GM18505 (cell line): ENCODE data around the gene FZD2.
"Not testable (repeated sequence)": the region's sequence is repeated elsewhere in the genome, so short reads cannot be mapped to it uniquely, and the experiment has no call there.

Experiments
- ATAC-seq: cut with Tn5 transposase; IDR thresholded peaks from one replicate; pipeline ENCODE4 v1.9.1; 2021; ENCODE audit not compliant: unreplicated experiment
- POLR2A ChIP-seq: IDR thresholded peaks from 4 replicates; pipeline ENCODE4 v1.6.1; 2011; ENCODE audit warnings: borderline replicate concordance; ENCODE audit not compliant: insufficient read depth, insufficient read length; ENCODE audit errors: extremely low read depth

Gene FZD2

GRCh38 chr17:44581868-44582267, 24.6 kb downstream of the FZD2 start:
- no peak for TF ChIP-seq POLR2A
- no peak for ATAC-seq

- TF ChIP-seq POLR2A: no peak
- ATAC-seq: no peak
These were observed 27.2 kb downstream of the FZD2 start for GRCh38 chr17:44584443-44584842.

GRCh38 chr17:44585315-44585714, 28.0 kb downstream of the FZD2 start:
- no peak for ATAC-seq
- no peak for TF ChIP-seq POLR2A

- no peak for TF ChIP-seq POLR2A
- no peak for ATAC-seq
These were observed 30.1 kb downstream of the FZD2 start for GRCh38 chr17:44587339-44587738.

GRCh38 chr17:44589316-44590071, 32.2 kb downstream of the FZD2 start:
- no peak for ATAC-seq
- no peak for TF ChIP-seq POLR2A

- ATAC-seq: not testable (repeated sequence)
These were observed 32.8 kb downstream of the FZD2 start for GRCh38 chr17:44590072-44590462.

- ATAC-seq: not testable (repeated sequence)
These were observed 33.5 kb downstream of the FZD2 start for GRCh38 chr17:44590762-44591161.

GRCh38 chr17:44591206-44591605, 33.9 kb downstream of the FZD2 start:
- TF ChIP-seq POLR2A: no peak
- no peak for ATAC-seq

GRCh38 chr17:44593156-44593555, 35.9 kb downstream of the FZD2 start:
- no peak for TF ChIP-seq POLR2A
- ATAC-seq: no peak

- no peak for TF ChIP-seq POLR2A
- ATAC-seq: no peak
These were observed 38.0 kb downstream of the FZD2 start for GRCh38 chr17:44595216-44595775.

- no peak for TF ChIP-seq POLR2A
- ATAC-seq: no peak
These were observed 41.0 kb downstream of the FZD2 start for GRCh38 chr17:44598329-44598728.

- no peak for ATAC-seq
- no peak for TF ChIP-seq POLR2A
These were observed 41.6 kb downstream of the FZD2 start for GRCh38 chr17:44598932-44599297.

- no peak for ATAC-seq
- TF ChIP-seq POLR2A: no peak
These were observed 42.3 kb downstream of the FZD2 start for GRCh38 chr17:44599298-44600175.

GRCh38 chr17:44601539-44601938, 44.3 kb downstream of the FZD2 start:
- TF ChIP-seq POLR2A: no peak
- no peak for ATAC-seq
